DND-41 (cell line): ENCODE results near the gene MRPS2.

Experiments
- CTCF ChIP-seq: IDR thresholded peaks from 2 replicates; pipeline ENCODE4 v1.5.1; 2012; ENCODE audit warnings: borderline replicate concordance, low read length, moderate library complexity, mild to moderate bottlenecking; ENCODE audit not compliant: poor library complexity, severe bottlenecking; ENCODE audit errors: extremely low read depth
- EZH2 ChIP-seq: IDR thresholded peaks from 3 replicates; pipeline ENCODE4 v1.6.1; 2012; ENCODE audit warnings: borderline replicate concordance, low read depth, mild to moderate bottlenecking, moderate library complexity, low read length, inconsistent platforms; ENCODE audit not compliant: severe bottlenecking

GRCh38 chr9:135461936-135462335 lies 38.5 kb upstream of the MRPS2 start:
- TF ChIP-seq CTCF: no peak
- TF ChIP-seq EZH2: no peak
